IPS-20b (cell line): ENCODE results near the gene EPN1.

Experiments
- H3K27ac ChIP-seq: one replicate; pipeline ENCODE4 v1.5.1; 2013; ENCODE audit warnings: low read length
- H3K27me3 ChIP-seq: 2 replicates; pipeline ENCODE4 v1.6.1; 2013; ENCODE audit warnings: mild to moderate bottlenecking, low read length, inconsistent platforms; ENCODE audit not compliant: insufficient read depth
- H3K36me3 ChIP-seq: 2 replicates; pipeline ENCODE4 v1.6.1; 2013; ENCODE audit warnings: low read depth, mild to moderate bottlenecking, inconsistent platforms, low read length, moderate library complexity; ENCODE audit not compliant: insufficient read depth
- H3K4me1 ChIP-seq: 2 replicates; pipeline ENCODE4 v1.6.1; 2013; ENCODE audit warnings: mild to moderate bottlenecking, control low read depth, inconsistent platforms, low read length, moderate library complexity; ENCODE audit not compliant: insufficient read depth
- H3K4me3 ChIP-seq: 2 replicates; pipeline ENCODE4 v1.5.1; 2013; ENCODE audit warnings: mild to moderate bottlenecking, low read length, inconsistent platforms
- H3K9ac ChIP-seq: 2 replicates; pipeline ENCODE4 v1.6.1; 2013; ENCODE audit warnings: low read depth, mild to moderate bottlenecking, inconsistent platforms, low read length, moderate library complexity
- H3K9me3 ChIP-seq: 2 replicates; pipeline ENCODE4 v1.6.1; 2013; ENCODE audit warnings: mild to moderate bottlenecking, low read depth, low read length, inconsistent platforms; ENCODE audit not compliant: insufficient read depth

The EPN1 gene

DNA sequence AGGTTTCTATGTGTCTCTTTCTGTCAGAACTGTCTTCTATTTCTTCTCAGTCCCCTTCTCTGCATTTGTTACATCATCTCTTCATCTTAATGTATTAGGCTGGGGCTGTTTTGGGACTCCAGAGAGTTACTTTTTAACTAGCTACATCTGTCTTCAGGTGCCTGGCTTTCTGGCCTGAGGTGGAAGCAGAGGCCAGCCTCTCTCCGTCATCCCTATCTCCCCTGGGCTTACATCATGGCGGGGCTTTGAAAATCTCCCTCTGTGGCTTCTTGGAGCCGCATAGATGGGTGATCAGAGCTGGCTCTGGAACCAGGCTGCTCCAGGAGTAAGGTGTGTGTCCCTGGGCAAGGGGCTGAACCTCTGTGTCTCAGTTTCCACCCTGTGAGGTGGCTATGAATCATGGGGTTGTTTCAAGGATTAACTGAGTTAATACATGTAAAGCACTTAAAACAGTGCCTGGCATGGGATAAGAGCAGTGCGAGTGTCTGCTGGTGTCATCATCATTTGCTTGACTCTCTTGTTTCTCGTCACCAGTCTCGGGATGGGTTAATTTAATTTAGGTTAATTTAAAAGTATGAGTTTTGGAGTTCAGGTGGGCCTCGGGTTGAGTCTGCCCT, 2.0 kb downstream of the EPN1 start:
- Histone ChIP-seq H3K4me1 (peaks cover 10% of the 10 kb centered on the region; the same call in 1 of the 2 replicates), H3K36me3 (peaks cover 58% of the 10 kb centered on the region), H3K9ac (no peak overlapping the region), H3K27me3 (no peaks in the 10 kb centered on the region), H3K9me3 (no peaks in the 10 kb centered on the region), H3K27ac (no peak overlapping the region), H3K4me3 (no peak overlapping the region)

DNA sequence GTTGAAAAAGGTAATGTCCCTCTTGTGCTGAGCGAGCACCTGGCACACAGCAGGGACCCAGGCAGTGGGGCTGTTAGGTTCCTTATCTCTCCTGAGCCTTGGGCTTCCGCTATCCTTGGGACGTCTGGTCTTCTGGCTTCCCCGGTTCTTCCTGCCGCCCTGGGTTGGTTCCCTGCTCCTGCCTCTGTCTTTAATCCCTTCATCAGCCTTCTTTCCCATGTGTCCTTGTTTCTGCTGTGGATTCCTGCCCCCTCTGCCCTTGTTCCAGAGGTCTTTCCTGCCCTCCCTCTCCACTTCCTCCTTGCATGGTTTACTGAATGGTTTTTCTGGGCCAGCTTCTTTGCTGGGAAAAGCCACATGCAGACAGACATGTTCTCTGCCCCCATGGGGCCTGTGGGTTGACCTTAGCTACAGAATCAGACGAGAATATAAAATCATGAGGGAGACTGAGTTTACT, 2.6 kb downstream of the EPN1 start:
- no peak overlapping the region for H3K27ac ChIP-seq

DNA sequence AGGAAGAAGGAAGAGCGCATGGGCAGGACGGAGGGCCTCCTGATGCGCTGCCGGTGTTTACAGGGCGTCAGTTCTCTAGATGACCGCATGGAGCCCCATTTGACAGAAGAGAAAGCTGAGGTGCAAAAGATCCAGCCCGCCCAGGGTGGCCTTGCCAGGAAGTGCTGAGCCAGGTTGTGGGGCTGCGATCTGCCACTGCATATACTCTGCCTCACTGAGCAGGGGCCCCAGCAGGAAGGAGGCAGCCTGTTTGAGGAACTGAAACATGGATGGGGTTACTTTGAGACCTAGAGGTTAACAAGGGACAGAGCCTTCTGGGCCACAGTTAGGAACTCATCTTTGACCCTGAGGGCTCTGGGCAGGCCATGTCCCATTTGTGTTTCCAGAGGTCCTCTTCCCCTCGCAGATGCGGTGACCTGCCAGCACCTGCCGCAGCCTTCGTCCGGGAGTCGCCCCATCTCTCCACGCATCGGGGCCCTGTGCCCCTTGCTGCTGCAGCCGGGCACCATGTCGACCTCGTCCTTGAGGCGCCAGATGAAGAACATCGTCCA, 3.2 kb downstream of the EPN1 start:
- H3K27me3 ChIP-seq = no peaks in the 10 kb centered on the region
- H3K9ac ChIP-seq = no peak overlapping the region
- peaks cover 8% of the 10 kb centered on the region; the same call in 1 of the 2 replicates for H3K4me1 ChIP-seq
- no peak overlapping the region for H3K27ac ChIP-seq
- peaks cover 50% of the 10 kb centered on the region for H3K36me3 ChIP-seq
- no peaks in the 10 kb centered on the region for H3K9me3 ChIP-seq
- no peak overlapping the region for H3K4me3 ChIP-seq

More for the DNA sequence above, 2.6 kb downstream of the EPN1 start:
- H3K9me3 ChIP-seq = no peaks in the 10 kb centered on the region
- H3K4me3 ChIP-seq = no peak overlapping the region
- peaks cover 10% of the 10 kb centered on the region; the same call in 1 of the 2 replicates for H3K4me1 ChIP-seq
- no peak overlapping the region for H3K9ac ChIP-seq
- no peaks in the 10 kb centered on the region for H3K27me3 ChIP-seq
- peaks cover 54% of the 10 kb centered on the region for H3K36me3 ChIP-seq

- no peak overlapping the region for H3K27ac ChIP-seq
- H3K4me1 ChIP-seq = 0 out of 2 replicates have a peak, but pooled peaks cover 3% of the 10 kb centered on the region
- H3K9me3 ChIP-seq = no peaks in the 10 kb centered on the region
- peaks cover 55% of the 10 kb centered on the region for H3K36me3 ChIP-seq
- H3K9ac ChIP-seq = no peak overlapping the region
- H3K4me3 ChIP-seq = no peak overlapping the region
- H3K27me3 ChIP-seq = no peaks in the 10 kb centered on the region
Observed at GRCh38 chr19:55679343-55680257, 4.6 kb downstream of the EPN1 start.

DNA sequence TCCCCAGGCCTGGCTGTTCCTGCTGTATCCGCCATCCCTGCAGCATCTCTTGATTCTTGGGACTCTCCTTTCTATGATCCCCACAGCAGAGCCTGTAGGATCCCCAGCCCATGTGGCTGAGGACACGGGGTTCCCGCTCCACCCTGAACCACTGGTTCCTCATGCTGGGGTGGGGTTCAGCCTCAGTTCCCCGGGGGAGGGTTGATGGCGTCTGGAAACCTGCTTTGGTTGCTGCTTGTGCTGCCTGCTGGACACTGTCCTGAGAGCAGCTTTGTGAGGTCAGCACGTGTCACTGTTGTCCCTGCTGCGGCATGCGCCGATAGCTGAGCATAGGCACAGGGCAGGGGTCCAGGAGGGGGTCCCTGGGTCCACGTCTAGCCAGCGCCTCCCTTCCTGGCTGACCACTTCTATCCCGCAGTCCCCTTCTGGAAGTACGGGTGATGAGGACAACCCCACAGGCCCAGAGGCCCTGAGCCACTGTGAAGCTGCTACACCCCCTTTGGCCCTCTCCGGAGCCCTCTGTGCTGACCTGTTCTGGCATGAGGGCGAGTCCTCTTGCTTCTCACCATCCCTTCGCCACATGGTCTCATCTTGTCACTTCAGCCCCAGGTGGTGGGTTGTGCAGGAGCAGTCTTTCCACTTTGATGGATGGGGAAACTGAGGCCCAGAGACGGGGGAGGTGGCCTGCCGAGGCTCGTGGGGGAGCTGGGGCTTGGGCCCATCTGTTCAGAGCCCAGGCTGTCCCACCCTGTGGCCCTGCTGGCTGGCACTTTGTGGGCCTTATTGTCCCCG, 5.5 kb downstream of the EPN1 start:
- no peaks in the 10 kb centered on the region for H3K9me3 ChIP-seq
- no peaks in the 10 kb centered on the region for H3K27me3 ChIP-seq
- H3K36me3 ChIP-seq = peaks cover 65% of the 10 kb centered on the region
- no peak overlapping the region for H3K4me3 ChIP-seq
- H3K9ac ChIP-seq = no peak overlapping the region
- no peak overlapping the region for H3K27ac ChIP-seq
- H3K4me1 ChIP-seq = 0 out of 2 replicates have a peak, but pooled peaks cover 3% of the 10 kb centered on the region

- H3K27me3 ChIP-seq = no peaks in the 10 kb centered on the region
- H3K4me3 ChIP-seq = no peak overlapping the region
- H3K9me3 ChIP-seq = no peaks in the 10 kb centered on the region
- H3K9ac ChIP-seq = no peak overlapping the region
- peaks cover 71% of the 10 kb centered on the region for H3K36me3 ChIP-seq
- H3K4me1 ChIP-seq = no peaks in the 10 kb centered on the region
- H3K27ac ChIP-seq = no peak overlapping the region
Observed at GRCh38 chr19:55681131-55682092, 6.4 kb downstream of the EPN1 start.

- Histone ChIP-seq H3K27me3 (no peaks in the 10 kb centered on the region), H3K4me1 (no peaks in the 10 kb centered on the region), H3K27ac (no peak overlapping the region), H3K9ac (no peak overlapping the region), H3K9me3 (no peaks in the 10 kb centered on the region), H3K36me3 (peaks cover 63% of the 10 kb centered on the region), H3K4me3 (no peak overlapping the region)
Observed at GRCh38 chr19:55683449-55684261, 8.6 kb downstream of the EPN1 start.

DNA sequence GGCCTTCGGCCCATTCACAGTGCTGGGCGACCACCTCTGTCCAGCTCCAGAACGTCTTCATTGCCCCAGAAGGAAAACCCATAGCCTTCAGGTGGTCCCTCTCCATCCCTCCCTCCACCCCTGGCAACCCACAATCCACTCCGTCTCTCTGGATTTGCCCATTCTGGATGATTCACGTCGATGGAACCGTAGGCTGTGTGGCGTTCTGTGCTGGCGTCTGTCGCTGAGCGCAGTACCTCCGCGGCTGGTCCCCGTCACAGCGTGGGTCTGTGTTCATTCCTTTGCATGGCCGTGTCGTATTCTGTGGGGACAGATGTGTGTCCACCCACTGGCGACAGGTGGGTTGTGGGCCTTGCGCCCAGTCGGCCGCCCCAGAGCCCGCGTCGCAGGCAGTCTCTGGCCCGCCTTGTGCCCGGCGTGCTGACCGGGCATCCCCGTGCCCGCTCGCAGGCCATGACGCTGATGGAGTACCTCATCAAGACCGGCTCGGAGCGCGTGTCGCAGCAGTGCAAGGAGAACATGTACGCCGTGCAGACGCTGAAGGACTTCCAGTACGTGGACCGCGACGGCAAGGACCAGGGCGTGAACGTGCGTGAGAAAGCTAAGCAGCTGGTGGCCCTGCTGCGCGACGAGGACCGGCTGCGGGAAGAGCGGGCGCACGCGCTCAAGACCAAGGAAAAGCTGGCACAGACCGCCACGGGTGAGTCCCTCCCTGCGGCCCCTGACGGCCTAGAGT, 10.1 kb downstream of the EPN1 start:
- no peaks in the 10 kb centered on the region for H3K4me1 ChIP-seq
- H3K27ac ChIP-seq = no peak overlapping the region
- H3K4me3 ChIP-seq = no peak overlapping the region
- H3K36me3 ChIP-seq = peaks cover 64% of the 10 kb centered on the region
- H3K27me3 ChIP-seq = no peaks in the 10 kb centered on the region
- H3K9me3 ChIP-seq = no peaks in the 10 kb centered on the region
- no peak overlapping the region for H3K9ac ChIP-seq

- H3K4me1 ChIP-seq = no peaks in the 10 kb centered on the region
- no peak overlapping the region for H3K27ac ChIP-seq
- H3K27me3 ChIP-seq = no peaks in the 10 kb centered on the region
- H3K36me3 ChIP-seq = peaks cover 64% of the 10 kb centered on the region
- no peaks in the 10 kb centered on the region for H3K9me3 ChIP-seq
- no peak overlapping the region for H3K4me3 ChIP-seq
- H3K9ac ChIP-seq = no peak overlapping the region
Observed at GRCh38 chr19:55685776-55686175, 10.8 kb downstream of the EPN1 start.
